Activated T-cell treated with anti-CD3 and anti-CD28 coated beads, Interleukin-2, amount 50 U/mL, for 4 hours (primary cell): ENCODE data around the gene COL6A3. TPM values are rescaled to one million over a fixed set of nuclear protein-coding genes. Genes with fewer than 3 reads are reported as not detected.
"Not testable (repeated sequence)": the region's sequence is repeated elsewhere in the genome, so short reads cannot be mapped to it uniquely, and the experiment has no call there.

ENCODE experiments used
- ATAC-seq, 2 donors: fragments of 200-7000 bp; cut with Tn5 transposase; one replicate each; pipeline ENCODE4 v1.10.0; 2021
- DNase-seq: peaks from one replicate; pipeline ENCODE4 v3.0.0-alpha.2; 2020
- H3K27me3 Mint-ChIP-seq: one replicate; pipeline ENCODE4 v1.8.0; 2021; ENCODE audit warnings: low read depth, mixed read lengths
- H3K36me3 Mint-ChIP-seq: one replicate; pipeline ENCODE4 v1.8.0; 2022; ENCODE audit warnings: mixed read lengths; ENCODE audit not compliant: insufficient read depth
- H3K4me1 Mint-ChIP-seq: one replicate; pipeline ENCODE4 v1.8.0; 2021; ENCODE audit warnings: low read depth, mixed read lengths
- H3K4me3 Mint-ChIP-seq: one replicate; pipeline ENCODE4 v1.8.0; 2021; ENCODE audit warnings: mild to moderate bottlenecking, moderate library complexity, mixed read lengths
- H3K9me3 Mint-ChIP-seq: one replicate; pipeline ENCODE4 v1.8.0; 2021; ENCODE audit warnings: mixed read lengths
- total RNA-seq, 3 donors: library from RNA; stranded (reverse); gene quantifications; one replicate each; pipeline ENCODE4 v1.2.1, GENCODE V29; 2021

Gene COL6A3
- total RNA-seq, 3 donors from 2014 or later = 19.2 to 33.2 (median 19.4) TPM

- no peaks in the 10 kb centered on the region for H3K9me3 Mint-ChIP-seq
- H3K4me1 Mint-ChIP-seq = no peaks in the 10 kb centered on the region
- H3K36me3 Mint-ChIP-seq = peaks cover 18% of the 10 kb centered on the region
- H3K27me3 Mint-ChIP-seq = no peaks in the 10 kb centered on the region
- DNase-seq (no peak), ATAC-seq (no peak)
- H3K4me3 Mint-ChIP-seq = no peak overlapping the region
These were observed 49.3 kb downstream of the COL6A3 start for GRCh38 chr2:237364655-237365054.

GRCh38 chr2:237361194-237362004 is 52.6 kb downstream of the COL6A3 start:
- Mint-ChIP-seq H3K27me3 (no peaks in the 10 kb centered on the region), H3K9me3 (no peaks in the 10 kb centered on the region), H3K4me1 (no peaks in the 10 kb centered on the region), H3K4me3 (no peak overlapping the region), H3K36me3 (peaks cover 12% of the 10 kb centered on the region)
- ATAC-seq = no peak
- DNase-seq = no peak

GRCh38 chr2:237359894-237360780 is 53.8 kb downstream of the COL6A3 start:
- Mint-ChIP-seq H3K4me1 (no peaks in the 10 kb centered on the region), H3K9me3 (no peaks in the 10 kb centered on the region), H3K27me3 (no peaks in the 10 kb centered on the region), H3K4me3 (no peak overlapping the region), H3K36me3 (peaks cover 9% of the 10 kb centered on the region)
- DNase-seq (no peak), ATAC-seq (no peak)

GRCh38 chr2:237359518-237359840 is 54.5 kb downstream of the COL6A3 start:
- H3K4me3 Mint-ChIP-seq = no peak overlapping the region
- no peak for DNase-seq
- H3K27me3 Mint-ChIP-seq = no peaks in the 10 kb centered on the region
- ATAC-seq = no peak
- H3K9me3 Mint-ChIP-seq = no peaks in the 10 kb centered on the region
- H3K36me3 Mint-ChIP-seq = peaks cover 4% of the 10 kb centered on the region
- no peaks in the 10 kb centered on the region for H3K4me1 Mint-ChIP-seq

GRCh38 chr2:237358721-237359517 is 55.0 kb downstream of the COL6A3 start:
- Mint-ChIP-seq H3K4me1 (no peaks in the 10 kb centered on the region), H3K4me3 (no peak overlapping the region), H3K9me3 (no peaks in the 10 kb centered on the region), H3K36me3 (peaks cover 4% of the 10 kb centered on the region), H3K27me3 (no peaks in the 10 kb centered on the region)
- DNase-seq = no peak
- no peak for ATAC-seq

DNA sequence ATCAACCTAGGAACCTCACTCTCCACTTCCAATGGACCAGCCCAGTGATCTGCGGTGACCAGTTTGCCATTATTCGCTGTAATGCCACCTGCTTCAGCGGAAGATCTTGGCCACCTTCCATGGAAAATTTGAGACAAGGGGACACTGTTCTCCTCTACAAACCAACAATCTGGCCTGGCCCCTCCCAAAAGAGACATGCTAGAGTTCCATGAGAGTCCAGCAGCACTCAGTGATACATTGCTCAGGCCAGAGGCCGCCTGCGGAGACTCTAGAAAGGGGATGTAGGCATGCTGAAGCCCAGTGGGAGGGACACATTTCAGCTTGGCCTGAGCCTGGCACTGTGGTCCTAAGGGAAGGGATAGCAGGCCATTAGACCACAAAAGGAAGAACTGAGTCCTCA is 58.3 kb downstream of the COL6A3 start:
- Mint-ChIP-seq H3K27me3 (peaks cover 2% of the 10 kb centered on the region), H3K36me3 (peaks cover 2% of the 10 kb centered on the region), H3K4me3 (no peak overlapping the region), H3K9me3 (no peaks in the 10 kb centered on the region), H3K4me1 (no peaks in the 10 kb centered on the region)
- ATAC-seq (no peak), DNase-seq (no peak)

- peaks cover 2% of the 10 kb centered on the region for H3K27me3 Mint-ChIP-seq
- no peaks in the 10 kb centered on the region for H3K4me1 Mint-ChIP-seq
- no peak for ATAC-seq
These were observed 59.1 kb downstream of the COL6A3 start for GRCh38 chr2:237354892-237355291.

DNA sequence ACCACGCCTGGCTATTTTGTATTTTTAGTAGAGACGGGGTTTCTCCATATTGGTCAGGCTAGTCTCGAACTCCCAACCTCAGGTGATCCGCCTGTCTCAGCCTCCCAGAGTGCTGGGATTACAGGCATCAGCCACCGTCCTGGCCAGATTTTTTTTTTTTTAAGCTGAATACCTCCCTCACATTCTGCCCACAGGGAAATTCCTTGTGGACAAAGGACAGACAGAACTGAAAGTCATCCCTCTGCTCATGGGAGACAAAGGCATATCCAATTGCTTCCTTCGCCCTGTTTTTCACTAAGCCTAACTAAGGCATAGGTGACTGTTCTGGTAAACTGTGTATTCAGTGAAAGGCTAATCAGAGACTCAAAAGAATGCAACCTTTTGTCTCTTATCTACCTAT is 59.8 kb downstream of the COL6A3 start:
- H3K36me3 Mint-ChIP-seq, H3K9me3 Mint-ChIP-seq, H3K4me3 Mint-ChIP-seq, DNase-seq, H3K27me3 Mint-ChIP-seq, ATAC-seq, H3K4me1 Mint-ChIP-seq: not testable (repeated sequence)

More at GRCh38 chr2:237354892-237355291, 59.1 kb downstream of the COL6A3 start:
- no peak for DNase-seq
- H3K9me3 Mint-ChIP-seq = no peaks in the 10 kb centered on the region
- H3K4me3 Mint-ChIP-seq = no peak overlapping the region
- peaks cover 2% of the 10 kb centered on the region for H3K36me3 Mint-ChIP-seq

GRCh38 chr2:237353215-237353614 is 60.7 kb downstream of the COL6A3 start:
- peaks cover 2% of the 10 kb centered on the region for H3K36me3 Mint-ChIP-seq
- H3K4me3 Mint-ChIP-seq = no peak overlapping the region
- no peaks in the 10 kb centered on the region for H3K9me3 Mint-ChIP-seq
- no peaks in the 10 kb centered on the region for H3K4me1 Mint-ChIP-seq
- ATAC-seq (no peak), DNase-seq (no peak)
- peaks cover 2% of the 10 kb centered on the region for H3K27me3 Mint-ChIP-seq

GRCh38 chr2:237352279-237352845 is 61.6 kb downstream of the COL6A3 start:
- DNase-seq (no peak), ATAC-seq (no peak)
- Mint-ChIP-seq H3K36me3 (peaks cover 2% of the 10 kb centered on the region), H3K9me3 (no peaks in the 10 kb centered on the region), H3K27me3 (peaks cover 2% of the 10 kb centered on the region), H3K4me3 (no peak overlapping the region), H3K4me1 (no peaks in the 10 kb centered on the region)

DNA sequence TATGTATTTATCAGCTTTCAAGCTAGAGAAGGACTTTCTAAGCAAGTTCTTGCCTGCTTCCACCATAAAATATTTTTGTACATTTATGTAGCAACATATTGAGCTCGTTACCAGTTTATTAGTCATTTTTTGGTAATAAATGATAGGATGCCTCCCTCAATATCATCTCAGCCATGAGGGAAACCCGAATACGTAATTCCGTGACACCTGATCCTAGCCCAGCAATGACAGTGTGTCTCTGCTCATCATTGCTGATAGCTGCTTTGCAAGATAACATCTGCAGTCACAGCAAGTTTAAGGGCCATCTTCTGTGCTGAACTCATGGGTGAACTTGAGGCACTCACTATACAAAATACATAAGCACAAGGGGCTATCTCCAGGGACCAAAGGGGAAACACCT is 62.2 kb downstream of the COL6A3 start:
- Mint-ChIP-seq H3K9me3 (no peaks in the 10 kb centered on the region), H3K27me3 (peaks cover 2% of the 10 kb centered on the region), H3K4me1 (no peaks in the 10 kb centered on the region), H3K4me3 (no peak overlapping the region), H3K36me3 (peaks cover 2% of the 10 kb centered on the region)
- DNase-seq = no peak
- ATAC-seq = no peak

DNA sequence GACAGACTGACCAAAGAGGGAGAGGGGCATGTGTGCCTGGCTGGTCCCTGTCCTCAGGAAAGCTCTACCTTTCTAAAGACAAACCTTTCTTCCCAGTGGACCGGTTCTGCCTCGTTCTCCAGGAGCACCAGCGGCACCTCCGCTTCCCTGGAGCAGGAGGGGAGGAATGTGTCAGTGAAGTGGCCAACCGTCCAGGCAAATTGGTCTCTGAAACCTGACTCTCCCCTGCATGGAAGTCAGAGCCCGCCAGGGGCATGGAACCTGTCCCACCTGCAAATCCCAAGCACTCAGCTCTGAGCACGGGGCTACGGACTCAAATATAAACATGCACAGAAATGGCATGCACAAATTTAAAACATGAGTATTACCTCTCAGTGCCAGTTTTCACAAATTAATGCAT is 62.9 kb downstream of the COL6A3 start:
- Mint-ChIP-seq H3K36me3 (peaks cover 2% of the 10 kb centered on the region), H3K4me1 (no peaks in the 10 kb centered on the region), H3K4me3 (no peak overlapping the region), H3K9me3 (no peaks in the 10 kb centered on the region), H3K27me3 (peaks cover 2% of the 10 kb centered on the region)
- ATAC-seq (no peak), DNase-seq (no peak)

GRCh38 chr2:237350597-237350996 is 63.4 kb downstream of the COL6A3 start:
- ATAC-seq (no peak), DNase-seq (no peak)
- no peak overlapping the region for H3K4me3 Mint-ChIP-seq
- H3K4me1 Mint-ChIP-seq = no peaks in the 10 kb centered on the region
- peaks cover 2% of the 10 kb centered on the region for H3K36me3 Mint-ChIP-seq
- H3K9me3 Mint-ChIP-seq = no peaks in the 10 kb centered on the region
- peaks cover 2% of the 10 kb centered on the region for H3K27me3 Mint-ChIP-seq

- Mint-ChIP-seq H3K27me3 (peaks cover 2% of the 10 kb centered on the region), H3K4me3 (no peak overlapping the region), H3K9me3 (no peaks in the 10 kb centered on the region), H3K36me3 (peaks cover 2% of the 10 kb centered on the region), H3K4me1 (no peaks in the 10 kb centered on the region)
- ATAC-seq (no peak), DNase-seq (no peak)
These were observed 63.9 kb downstream of the COL6A3 start for GRCh38 chr2:237350070-237350469.
